ENCODE measurements around the gene TPRG1. TPM values are rescaled to one million over a fixed set of nuclear protein-coding genes. Genes with fewer than 3 reads are reported as not detected.

The TPRG1 gene
- total and polyA plus RNA-seq, 2 of the 8 experiments (the other 6 are each of a cell fraction or from before 2014, with no cell fraction given) = 0.37 to 0.47 TPM

DNA sequence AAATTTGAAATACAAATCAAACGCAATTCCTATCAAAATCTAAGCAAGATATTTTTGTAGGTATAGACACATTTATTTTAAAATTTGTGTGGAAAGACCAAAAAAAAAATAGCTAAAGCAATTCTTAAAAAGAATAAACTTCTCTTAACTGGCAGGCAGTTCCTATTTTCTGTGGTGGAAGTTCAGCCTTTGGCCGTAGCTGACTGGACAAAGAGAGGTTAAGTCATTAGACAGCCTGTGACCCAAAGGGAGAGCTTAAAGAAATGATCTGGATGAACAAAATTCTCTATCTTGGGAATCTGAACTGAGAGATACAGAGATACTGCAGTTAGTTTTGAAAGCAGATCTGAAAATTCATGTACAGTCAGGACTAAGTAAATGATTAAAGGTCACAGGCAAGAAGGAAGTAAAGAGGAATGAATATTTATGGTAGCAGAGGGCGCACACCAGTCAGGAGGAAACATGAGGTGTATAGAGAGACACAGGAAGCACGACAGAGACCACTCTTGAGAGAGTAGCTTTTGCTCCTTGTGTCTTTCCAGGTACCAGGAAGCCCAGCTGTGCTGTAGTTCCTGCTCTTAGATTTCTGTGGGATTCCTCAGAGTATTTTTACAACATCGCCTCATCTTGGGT lies 57.5 kb downstream of the TPRG1 start (continued):
- TF ChIP-seq, protein P1, sequence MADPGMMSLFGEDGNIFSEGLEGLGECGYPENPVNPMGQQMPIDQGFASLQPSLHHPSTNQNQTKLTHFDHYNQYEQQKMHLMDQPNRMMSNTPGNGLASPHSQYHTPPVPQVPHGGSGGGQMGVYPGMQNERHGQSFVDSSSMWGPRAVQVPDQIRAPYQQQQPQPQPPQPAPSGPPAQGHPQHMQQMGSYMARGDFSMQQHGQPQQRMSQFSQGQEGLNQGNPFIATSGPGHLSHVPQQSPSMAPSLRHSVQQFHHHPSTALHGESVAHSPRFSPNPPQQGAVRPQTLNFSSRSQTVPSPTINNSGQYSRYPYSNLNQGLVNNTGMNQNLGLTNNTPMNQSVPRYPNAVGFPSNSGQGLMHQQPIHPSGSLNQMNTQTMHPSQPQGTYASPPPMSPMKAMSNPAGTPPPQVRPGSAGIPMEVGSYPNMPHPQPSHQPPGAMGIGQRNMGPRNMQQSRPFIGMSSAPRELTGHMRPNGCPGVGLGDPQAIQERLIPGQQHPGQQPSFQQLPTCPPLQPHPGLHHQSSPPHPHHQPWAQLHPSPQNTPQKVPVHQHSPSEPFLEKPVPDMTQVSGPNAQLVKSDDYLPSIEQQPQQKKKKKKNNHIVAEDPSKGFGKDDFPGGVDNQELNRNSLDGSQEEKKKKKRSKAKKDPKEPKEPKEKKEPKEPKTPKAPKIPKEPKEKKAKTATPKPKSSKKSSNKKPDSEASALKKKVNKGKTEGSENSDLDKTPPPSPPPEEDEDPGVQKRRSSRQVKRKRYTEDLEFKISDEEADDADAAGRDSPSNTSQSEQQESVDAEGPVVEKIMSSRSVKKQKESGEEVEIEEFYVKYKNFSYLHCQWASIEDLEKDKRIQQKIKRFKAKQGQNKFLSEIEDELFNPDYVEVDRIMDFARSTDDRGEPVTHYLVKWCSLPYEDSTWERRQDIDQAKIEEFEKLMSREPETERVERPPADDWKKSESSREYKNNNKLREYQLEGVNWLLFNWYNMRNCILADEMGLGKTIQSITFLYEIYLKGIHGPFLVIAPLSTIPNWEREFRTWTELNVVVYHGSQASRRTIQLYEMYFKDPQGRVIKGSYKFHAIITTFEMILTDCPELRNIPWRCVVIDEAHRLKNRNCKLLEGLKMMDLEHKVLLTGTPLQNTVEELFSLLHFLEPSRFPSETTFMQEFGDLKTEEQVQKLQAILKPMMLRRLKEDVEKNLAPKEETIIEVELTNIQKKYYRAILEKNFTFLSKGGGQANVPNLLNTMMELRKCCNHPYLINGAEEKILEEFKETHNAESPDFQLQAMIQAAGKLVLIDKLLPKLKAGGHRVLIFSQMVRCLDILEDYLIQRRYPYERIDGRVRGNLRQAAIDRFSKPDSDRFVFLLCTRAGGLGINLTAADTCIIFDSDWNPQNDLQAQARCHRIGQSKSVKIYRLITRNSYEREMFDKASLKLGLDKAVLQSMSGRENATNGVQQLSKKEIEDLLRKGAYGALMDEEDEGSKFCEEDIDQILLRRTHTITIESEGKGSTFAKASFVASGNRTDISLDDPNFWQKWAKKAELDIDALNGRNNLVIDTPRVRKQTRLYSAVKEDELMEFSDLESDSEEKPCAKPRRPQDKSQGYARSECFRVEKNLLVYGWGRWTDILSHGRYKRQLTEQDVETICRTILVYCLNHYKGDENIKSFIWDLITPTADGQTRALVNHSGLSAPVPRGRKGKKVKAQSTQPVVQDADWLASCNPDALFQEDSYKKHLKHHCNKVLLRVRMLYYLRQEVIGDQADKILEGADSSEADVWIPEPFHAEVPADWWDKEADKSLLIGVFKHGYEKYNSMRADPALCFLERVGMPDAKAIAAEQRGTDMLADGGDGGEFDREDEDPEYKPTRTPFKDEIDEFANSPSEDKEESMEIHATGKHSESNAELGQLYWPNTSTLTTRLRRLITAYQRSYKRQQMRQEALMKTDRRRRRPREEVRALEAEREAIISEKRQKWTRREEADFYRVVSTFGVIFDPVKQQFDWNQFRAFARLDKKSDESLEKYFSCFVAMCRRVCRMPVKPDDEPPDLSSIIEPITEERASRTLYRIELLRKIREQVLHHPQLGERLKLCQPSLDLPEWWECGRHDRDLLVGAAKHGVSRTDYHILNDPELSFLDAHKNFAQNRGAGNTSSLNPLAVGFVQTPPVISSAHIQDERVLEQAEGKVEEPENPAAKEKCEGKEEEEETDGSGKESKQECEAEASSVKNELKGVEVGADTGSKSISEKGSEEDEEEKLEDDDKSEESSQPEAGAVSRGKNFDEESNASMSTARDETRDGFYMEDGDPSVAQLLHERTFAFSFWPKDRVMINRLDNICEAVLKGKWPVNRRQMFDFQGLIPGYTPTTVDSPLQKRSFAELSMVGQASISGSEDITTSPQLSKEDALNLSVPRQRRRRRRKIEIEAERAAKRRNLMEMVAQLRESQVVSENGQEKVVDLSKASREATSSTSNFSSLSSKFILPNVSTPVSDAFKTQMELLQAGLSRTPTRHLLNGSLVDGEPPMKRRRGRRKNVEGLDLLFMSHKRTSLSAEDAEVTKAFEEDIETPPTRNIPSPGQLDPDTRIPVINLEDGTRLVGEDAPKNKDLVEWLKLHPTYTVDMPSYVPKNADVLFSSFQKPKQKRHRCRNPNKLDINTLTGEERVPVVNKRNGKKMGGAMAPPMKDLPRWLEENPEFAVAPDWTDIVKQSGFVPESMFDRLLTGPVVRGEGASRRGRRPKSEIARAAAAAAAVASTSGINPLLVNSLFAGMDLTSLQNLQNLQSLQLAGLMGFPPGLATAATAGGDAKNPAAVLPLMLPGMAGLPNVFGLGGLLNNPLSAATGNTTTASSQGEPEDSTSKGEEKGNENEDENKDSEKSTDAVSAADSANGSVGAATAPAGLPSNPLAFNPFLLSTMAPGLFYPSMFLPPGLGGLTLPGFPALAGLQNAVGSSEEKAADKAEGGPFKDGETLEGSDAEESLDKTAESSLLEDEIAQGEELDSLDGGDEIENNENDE (IDR thresholded peaks at IDR 0.05; ENCODE audit: insufficient replicate concordance, low read length) = no peak
- TF ChIP-seq TBP (IDR thresholded peaks at IDR 0.05; ENCODE audit: low read depth, low read length) (no peak), CBX8 (IDR thresholded peaks at IDR 0.05; ENCODE audit: borderline replicate concordance, low read depth, low read length) (no peak), RNF2 (IDR thresholded peaks at IDR 0.05; ENCODE audit: borderline replicate concordance, low read depth, low read length, missing control alignments, poor library complexity, severe bottlenecking) (no peak), PHF8 (conservative IDR thresholded peaks at IDR 0.05; ENCODE audit: low read depth, low read length) (no peak), POLR2AphosphoS5 (IDR thresholded peaks at IDR 0.05; ENCODE audit: low read depth, low read length) (no peak)
- TF ChIP-seq, protein P2, sequence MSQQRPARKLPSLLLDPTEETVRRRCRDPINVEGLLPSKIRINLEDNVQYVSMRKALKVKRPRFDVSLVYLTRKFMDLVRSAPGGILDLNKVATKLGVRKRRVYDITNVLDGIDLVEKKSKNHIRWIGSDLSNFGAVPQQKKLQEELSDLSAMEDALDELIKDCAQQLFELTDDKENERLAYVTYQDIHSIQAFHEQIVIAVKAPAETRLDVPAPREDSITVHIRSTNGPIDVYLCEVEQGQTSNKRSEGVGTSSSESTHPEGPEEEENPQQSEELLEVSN (IDR thresholded peaks at IDR 0.05) = no peak

Data from H1 (cell line).